Esophagus muscularis mucosa (tissue), 4 donors: ENCODE results near the gene AUH. TPM values are rescaled to one million over a fixed set of nuclear protein-coding genes. Genes with fewer than 3 reads are reported as not detected.

Source experiments
- DNase-seq: peaks from one replicate; pipeline ENCODE4 v3.0.0-alpha.2; 2017; ENCODE audit errors: extremely low spot score
- H3K27ac ChIP-seq, 4 donors: fragments of 200-600 bp; sonication (generic); replicated peaks in 1 of 4; 1 replicate in 3 of 4; 2 replicates in 1 of 4; pipeline ENCODE4 v1.5.1; 2016 to 2019; ENCODE audit warnings: mild to moderate bottlenecking in 1 of 4
- H3K27me3 ChIP-seq, 4 donors: fragments of 200-600 bp; sonication (generic); one replicate each; pipeline versions ENCODE4 v1.5.1 to v1.6.0; 2016 to 2019
- H3K36me3 ChIP-seq, 4 donors: fragments of 200-600 bp; sonication (generic); one replicate each; pipeline ENCODE4 v1.5.1; 2016 to 2019
- H3K4me1 ChIP-seq, 4 donors: fragments of 200-600 bp; sonication (generic); one replicate each; pipeline ENCODE4 v1.5.1; 2016 to 2019
- H3K4me3 ChIP-seq, 4 donors: fragments of 200-600 bp; sonication (generic); 1 replicate in 2 of 4; 2 replicates in 2 of 4; pipeline ENCODE4 v1.5.1; 2016 to 2019; ENCODE audit warnings: mild to moderate bottlenecking in 4 of 4, moderate library complexity in 1 of 4
- H3K9me3 ChIP-seq, 4 donors: fragments of 200-600 bp; sonication (generic); 1 replicate in 3 of 4; 2 replicates in 1 of 4; pipeline ENCODE4 v1.5.1; 2016 to 2019
- EP300 ChIP-seq: sonication (generic); formaldehyde crosslinking; IDR thresholded peaks from one replicate; pipeline ENCODE4 v1.6.1; 2017; ENCODE audit warnings: antibody characterized with exemption
- POLR2A ChIP-seq: fragments of 450-650 bp; IDR thresholded peaks from one replicate; pipeline ENCODE4 v1.6.1; 2017; ENCODE audit warnings: antibody characterized with exemption, moderate library complexity, mild to moderate bottlenecking, low read depth
- POLR2AphosphoS5 ChIP-seq, 2 donors: sonication (generic); formaldehyde crosslinking; IDR thresholded peaks; one replicate each; pipeline ENCODE4 v1.6.1; 2017; ENCODE audit warnings: antibody characterized with exemption in 2 of 2
- WGBS: methylation state at CpG from one replicate; pipeline ENCODE4 v1.1.5; 2018; 5-methylcytosine and 5-hydroxymethylcytosine counted together
- intact Hi-C: fragments of 100-400 bp; cut with DNase I; formaldehyde crosslinking; loops from one replicate; pipeline ENCODE4 v1.15.1; 2023
- total RNA-seq, 4 donors: library from RNA; depleted of rRNA; stranded (reverse); fragments of >200 nt; gene quantifications; one replicate each; pipeline versions ENCODE4 v1.1.0 to v1.2.1, GENCODE V29; 2016
- TF ChIP-seq, protein P1 (sequence below), 3 experiments: fragments of 200-600 bp in 2 of 3; fragments of 450-650 bp in 1 of 3; sonication (generic) in 2 of 3; IDR thresholded peaks; one replicate each; pipeline ENCODE4 v1.5.1; 2017 to 2019; ENCODE audit warnings: antibody characterized with exemption in 3 of 3, mild to moderate bottlenecking in 2 of 3, moderate library complexity in 1 of 3

Gene AUH
- total RNA-seq, 4 donors from 2014 or later = 17.7 to 29.9 (median 22.3) TPM

DNA sequence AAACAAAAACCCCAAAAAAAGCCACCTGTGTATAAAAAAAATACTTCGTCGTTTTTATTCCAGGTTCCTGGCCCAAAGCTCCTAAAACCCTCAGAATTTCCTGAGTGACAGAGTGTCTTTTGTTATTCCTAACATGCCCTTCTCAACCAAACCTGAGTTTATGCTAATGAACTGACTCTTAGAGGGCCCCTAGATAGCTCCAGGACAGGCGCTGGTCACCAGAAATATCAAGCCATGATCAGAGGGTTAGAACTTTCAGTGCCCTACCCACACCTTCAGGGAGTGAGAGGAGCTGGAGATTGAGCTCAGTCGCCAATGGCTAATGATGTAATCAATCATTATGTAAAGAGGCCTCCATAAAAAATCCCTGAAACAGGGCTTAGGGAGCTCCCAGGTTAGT, 15.7 kb downstream of the AUH start:
- intact Hi-C loops = no loop called here
- Histone ChIP-seq H3K4me1 (peaks cover 0 to 6% (median 0%) of the 10 kb centered on the region in 4 donors), H3K4me3 (no peak overlapping the region), H3K27ac (no peak overlapping the region), H3K9me3 (no peaks in the 10 kb centered on the region), H3K36me3 (peaks cover 0 to 26% (median 22%) of the 10 kb centered on the region in 4 donors), H3K27me3 (no peaks in the 10 kb centered on the region)
- no peak for DNase-seq
- WGBS = 82% methylated on average over 4 of the region's 4 CpGs
- TF ChIP-seq, protein P1, sequence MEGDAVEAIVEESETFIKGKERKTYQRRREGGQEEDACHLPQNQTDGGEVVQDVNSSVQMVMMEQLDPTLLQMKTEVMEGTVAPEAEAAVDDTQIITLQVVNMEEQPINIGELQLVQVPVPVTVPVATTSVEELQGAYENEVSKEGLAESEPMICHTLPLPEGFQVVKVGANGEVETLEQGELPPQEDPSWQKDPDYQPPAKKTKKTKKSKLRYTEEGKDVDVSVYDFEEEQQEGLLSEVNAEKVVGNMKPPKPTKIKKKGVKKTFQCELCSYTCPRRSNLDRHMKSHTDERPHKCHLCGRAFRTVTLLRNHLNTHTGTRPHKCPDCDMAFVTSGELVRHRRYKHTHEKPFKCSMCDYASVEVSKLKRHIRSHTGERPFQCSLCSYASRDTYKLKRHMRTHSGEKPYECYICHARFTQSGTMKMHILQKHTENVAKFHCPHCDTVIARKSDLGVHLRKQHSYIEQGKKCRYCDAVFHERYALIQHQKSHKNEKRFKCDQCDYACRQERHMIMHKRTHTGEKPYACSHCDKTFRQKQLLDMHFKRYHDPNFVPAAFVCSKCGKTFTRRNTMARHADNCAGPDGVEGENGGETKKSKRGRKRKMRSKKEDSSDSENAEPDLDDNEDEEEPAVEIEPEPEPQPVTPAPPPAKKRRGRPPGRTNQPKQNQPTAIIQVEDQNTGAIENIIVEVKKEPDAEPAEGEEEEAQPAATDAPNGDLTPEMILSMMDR (IDR thresholded peaks at IDR 0.05) = no peak
- TF ChIP-seq EP300 = no peak
- no peak for TF ChIP-seq POLR2A
- TF ChIP-seq POLR2AphosphoS5 (IDR thresholded peaks at IDR 0.05) = no peak

DNA sequence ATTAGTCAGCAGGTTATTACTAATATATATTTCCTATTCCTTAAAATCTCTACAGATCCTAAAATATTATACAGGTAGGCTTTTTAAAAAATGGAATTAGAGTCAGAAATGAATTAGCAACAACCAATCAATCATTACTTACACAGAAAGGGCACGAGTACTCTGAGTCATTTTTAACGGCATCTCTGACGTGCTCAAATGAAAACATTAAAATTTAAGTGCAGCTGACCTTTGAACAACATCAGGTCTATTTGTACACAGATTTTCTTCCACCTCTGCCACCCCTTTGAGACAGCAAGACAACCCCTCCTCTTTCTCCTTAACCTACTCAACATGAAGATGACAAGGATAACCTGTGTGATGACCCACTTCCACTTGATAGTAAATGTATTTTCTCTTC, 19.1 kb downstream of the AUH start:
- TF ChIP-seq POLR2A (no peak), POLR2AphosphoS5 (IDR thresholded peaks at IDR 0.05) (no peak), EP300 (no peak)
- TF ChIP-seq, protein P1 (IDR thresholded peaks at IDR 0.05) = no peak
- Histone ChIP-seq H3K27ac (no peak overlapping the region), H3K36me3 (peaks cover 0 to 46% (median 26%) of the 10 kb centered on the region in 4 donors), H3K4me1 (peaks cover 0 to 9% (median 0%) of the 10 kb centered on the region in 4 donors), H3K27me3 (no peaks in the 10 kb centered on the region), H3K4me3 (no peak overlapping the region), H3K9me3 (no peaks in the 10 kb centered on the region)
- WGBS = 96% methylated on average over 3 of the region's 3 CpGs
- DNase-seq = no peak
- intact Hi-C loops = no loop called here

DNA sequence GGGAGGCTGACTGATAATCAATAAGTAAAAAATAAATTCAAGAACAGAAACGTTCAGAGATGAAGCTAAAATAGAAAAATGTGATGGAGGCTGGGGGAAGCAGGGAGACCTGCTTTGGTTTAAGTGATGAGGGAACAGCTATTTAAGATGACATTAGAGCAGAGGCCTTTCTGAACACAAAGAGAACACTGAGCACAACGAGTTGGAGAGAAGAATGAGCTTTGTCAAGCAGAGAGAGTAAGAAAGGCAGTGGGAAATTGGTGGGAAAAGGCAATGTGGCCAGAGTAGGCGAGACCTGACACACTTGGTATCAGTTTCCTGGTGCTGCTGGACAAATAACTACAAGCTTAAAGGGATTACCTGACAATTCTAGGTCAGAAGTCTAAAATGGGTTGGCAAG, 20.0 kb downstream of the AUH start:
- Histone ChIP-seq H3K4me1 (peaks cover 0 to 9% (median 0%) of the 10 kb centered on the region in 4 donors), H3K27ac (no peak overlapping the region)
- no peak for DNase-seq

DNA sequence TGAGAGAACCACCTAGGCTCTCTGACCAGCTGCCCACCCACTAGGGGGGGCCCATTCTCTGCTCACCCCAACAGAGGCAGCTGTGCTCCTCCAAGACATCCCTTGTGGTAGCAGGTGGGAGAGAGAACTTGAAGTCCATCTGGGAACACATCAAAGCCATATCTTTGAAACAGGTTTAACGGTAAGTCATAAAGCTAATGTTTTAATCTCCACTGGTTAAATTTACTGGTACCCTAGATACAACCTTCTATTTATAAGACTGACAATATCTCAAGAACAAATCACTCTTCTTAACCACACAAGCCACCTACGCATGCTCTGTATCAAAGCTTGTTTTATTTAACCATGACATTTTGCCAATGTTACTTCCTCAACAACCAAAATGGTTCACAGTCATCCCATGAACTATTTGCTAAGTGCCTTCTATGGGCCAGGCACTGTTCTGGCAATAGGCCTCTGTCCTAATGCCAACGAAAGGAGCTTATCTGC, 20.4 kb downstream of the AUH start:
- no peak for DNase-seq
- TF ChIP-seq, protein P1 (IDR thresholded peaks at IDR 0.05) = no peak
- intact Hi-C loops = no loop called here
- Histone ChIP-seq H3K4me3 (no peak overlapping the region), H3K9me3 (no peaks in the 10 kb centered on the region), H3K27ac (no peak overlapping the region), H3K27me3 (no peaks in the 10 kb centered on the region), H3K4me1 (peaks cover 0 to 9% (median 0%) of the 10 kb centered on the region in 4 donors), H3K36me3 (peaks cover 0 to 46% (median 26%) of the 10 kb centered on the region in 4 donors)
- 88% methylated on average over 3 of the region's 3 CpGs for WGBS

More for the DNA sequence above, 20.0 kb downstream of the AUH start:
- Histone ChIP-seq H3K27me3 (no peaks in the 10 kb centered on the region), H3K9me3 (no peaks in the 10 kb centered on the region), H3K36me3 (peaks cover 0 to 46% (median 26%) of the 10 kb centered on the region in 4 donors), H3K4me3 (no peak overlapping the region)
- 82% methylated on average over 3 of the region's 3 CpGs for WGBS
- no peak for TF ChIP-seq POLR2A
- no peak for TF ChIP-seq EP300
- TF ChIP-seq POLR2AphosphoS5 (IDR thresholded peaks at IDR 0.05) = no peak
- TF ChIP-seq, protein P1 (IDR thresholded peaks at IDR 0.05) = no peak
- intact Hi-C loops = no loop called here

DNA sequence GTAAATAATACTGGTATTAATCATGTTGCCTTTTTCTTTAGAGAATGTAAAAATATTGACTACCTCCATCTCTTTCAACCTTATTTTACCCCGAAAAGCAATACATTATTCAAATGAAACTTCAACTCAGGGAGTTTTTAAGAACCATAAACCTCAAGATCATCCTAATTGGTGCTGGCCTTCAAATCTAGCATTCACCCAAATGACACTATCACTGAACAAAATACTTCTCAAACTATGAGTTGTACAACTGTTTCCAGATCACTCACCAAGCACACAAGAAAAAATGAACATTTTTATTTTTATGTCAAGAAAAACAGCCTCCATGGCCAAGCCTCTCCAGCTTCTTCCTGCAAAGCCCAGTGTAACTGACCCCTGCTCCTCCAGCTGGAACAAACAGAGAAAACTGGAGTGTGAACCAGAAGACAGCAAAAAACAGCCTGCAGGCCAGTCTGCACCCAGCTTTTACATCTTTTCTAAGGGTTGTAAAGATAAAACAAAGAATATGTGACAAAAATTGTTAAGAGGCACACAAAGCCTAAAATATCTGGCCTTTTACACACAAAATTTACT, 21.2 kb downstream of the AUH start:
- no peak overlapping the region for H3K4me3 ChIP-seq
- intact Hi-C loops = no loop called here
- peaks cover 0 to 9% (median 0%) of the 10 kb centered on the region in 4 donors for H3K4me1 ChIP-seq
- TF ChIP-seq EP300 = no peak
- no peak for TF ChIP-seq POLR2A
- no peak for TF ChIP-seq POLR2AphosphoS5 (IDR thresholded peaks at IDR 0.05)
- TF ChIP-seq, protein P1 (IDR thresholded peaks at IDR 0.05) = no peak
- no peak overlapping the region for H3K27ac ChIP-seq
- H3K36me3 ChIP-seq = peaks cover 0 to 46% (median 26%) of the 10 kb centered on the region in 4 donors
- no peaks in the 10 kb centered on the region for H3K9me3 ChIP-seq
- 93% methylated on average over 1 of the region's 1 CpG for WGBS
- H3K27me3 ChIP-seq = no peaks in the 10 kb centered on the region
- DNase-seq = no peak
